Peyer's patch (tissue), 4 donors: ENCODE data around the gene ZNF3. TPM values are rescaled to one million over a fixed set of nuclear protein-coding genes. Genes with fewer than 3 reads are reported as not detected.

ENCODE experiments used
- DNase-seq, 3 donors: peaks; one replicate each; pipeline ENCODE4 v3.0.0-alpha.2; 2017 to 2019
- H3K27ac ChIP-seq, 4 donors: fragments of 200-600 bp; sonication (generic); one replicate each; pipeline ENCODE4 v1.5.1; 2016 to 2019
- H3K27me3 ChIP-seq, 2 donors: fragments of 200-600 bp; sonication (generic); one replicate each; pipeline ENCODE4 v1.5.1; 2019
- H3K36me3 ChIP-seq, 3 donors: fragments of 200-600 bp; sonication (generic); one replicate each; pipeline ENCODE4 v1.5.1; 2016 to 2019
- H3K4me1 ChIP-seq, 4 donors: fragments of 200-600 bp; sonication (generic); one replicate each; pipeline ENCODE4 v1.5.1; 2016 to 2019
- H3K4me3 ChIP-seq, 4 donors: fragments of 200-600 bp; sonication (generic); 1 replicate in 3 of 4; 2 replicates in 1 of 4; pipeline ENCODE4 v1.5.1; 2016 to 2019; ENCODE audit warnings: mild to moderate bottlenecking in 1 of 4
- H3K9me3 ChIP-seq, 4 donors: fragments of 200-600 bp; sonication (generic); one replicate each; pipeline ENCODE4 v1.5.1; 2016 to 2019; ENCODE audit warnings: mild to moderate bottlenecking in 1 of 4
- CTCF ChIP-seq, 6 experiments: fragments of 450-650 bp in 4 of 6; fragments of 200-600 bp in 2 of 6; sonication (generic) in 1 of 6; IDR thresholded peaks; one replicate each; pipeline ENCODE4 v1.5.1; 2017 to 2019; ENCODE audit warnings: antibody characterized with exemption in 6 of 6, mild to moderate bottlenecking in 3 of 6, moderate library complexity in 1 of 6
- POLR2A ChIP-seq, 2 donors: fragments of 450-650 bp; IDR thresholded peaks; one replicate each; pipeline ENCODE4 v1.5.1; 2017; ENCODE audit warnings: antibody characterized with exemption in 2 of 2, mild to moderate bottlenecking in 2 of 2, moderate library complexity in 2 of 2
- total RNA-seq, 4 donors: library from RNA; depleted of rRNA; stranded (reverse); fragments of >200 nt; gene quantifications; one replicate each; pipeline ENCODE4 v1.1.0, GENCODE V29; 2016

The ZNF3 gene
- total RNA-seq, 4 donors from 2014 or later = 52.8 to 93.8 (median 67.8) TPM

DNA sequence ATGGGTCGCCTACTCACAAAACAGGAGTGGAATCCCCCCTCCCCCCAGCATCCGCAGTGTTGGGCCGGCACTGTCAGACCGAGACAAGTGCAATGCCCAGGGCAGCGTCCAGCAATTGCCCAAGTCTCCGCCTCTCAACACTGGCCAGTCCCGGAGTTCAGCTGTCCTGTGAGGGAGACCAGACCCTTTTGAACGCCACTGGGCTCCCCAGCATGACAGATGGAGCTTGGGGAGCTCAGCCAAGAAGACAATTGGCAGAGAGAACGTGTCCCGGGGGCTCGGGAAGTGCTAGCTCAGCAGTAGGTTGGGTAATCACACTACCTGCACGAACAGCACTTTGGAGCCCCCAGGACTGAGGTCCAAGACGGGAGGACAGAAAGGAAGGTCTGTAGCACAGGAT, 12.0 kb upstream of the ZNF3 start:
- Histone ChIP-seq H3K4me1 (peaks cover 0 to 14% (median 0%) of the 10 kb centered on the region in 4 donors), H3K27ac (no peak overlapping the region), H3K27me3 (no peaks in the 10 kb centered on the region), H3K36me3 (peaks cover 0 to 82% (median 4%) of the 10 kb centered on the region in 3 donors), H3K4me3 (no peak overlapping the region), H3K9me3 (no peaks in the 10 kb centered on the region)
- DNase-seq = no peak
- TF ChIP-seq CTCF (IDR thresholded peaks at IDR 0.05) (no peak), POLR2A (IDR thresholded peaks at IDR 0.05) (no peak)

DNA sequence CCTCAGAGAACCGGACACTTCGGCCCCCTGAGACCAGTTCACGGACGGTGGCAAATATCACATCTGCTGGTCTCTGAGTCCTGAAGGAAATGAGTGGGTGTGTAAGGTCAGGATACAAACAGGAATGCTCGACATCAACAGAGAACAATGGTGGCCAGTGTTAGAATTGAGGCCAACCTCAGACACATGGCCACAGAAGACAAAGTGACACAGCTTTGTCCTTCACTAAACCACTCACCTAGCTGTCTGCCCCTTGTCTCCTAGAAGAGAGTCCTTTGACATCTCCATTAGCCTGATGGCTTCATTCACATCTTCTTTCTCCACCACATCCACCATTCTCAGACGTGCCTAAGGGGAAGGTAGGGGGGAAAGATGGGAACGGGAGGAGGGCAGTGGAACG, 11.5 kb upstream of the ZNF3 start:
- Histone ChIP-seq H3K36me3 (peaks cover 0 to 78% (median 0%) of the 10 kb centered on the region in 3 donors), H3K4me1 (peaks cover 0 to 18% (median 0%) of the 10 kb centered on the region in 4 donors), H3K4me3 (no peak overlapping the region), H3K27me3 (no peaks in the 10 kb centered on the region), H3K9me3 (no peaks in the 10 kb centered on the region), H3K27ac (no peak overlapping the region)
- DNase-seq = no peak
- TF ChIP-seq CTCF (IDR thresholded peaks at IDR 0.05) (no peak), POLR2A (IDR thresholded peaks at IDR 0.05) (no peak)

DNA sequence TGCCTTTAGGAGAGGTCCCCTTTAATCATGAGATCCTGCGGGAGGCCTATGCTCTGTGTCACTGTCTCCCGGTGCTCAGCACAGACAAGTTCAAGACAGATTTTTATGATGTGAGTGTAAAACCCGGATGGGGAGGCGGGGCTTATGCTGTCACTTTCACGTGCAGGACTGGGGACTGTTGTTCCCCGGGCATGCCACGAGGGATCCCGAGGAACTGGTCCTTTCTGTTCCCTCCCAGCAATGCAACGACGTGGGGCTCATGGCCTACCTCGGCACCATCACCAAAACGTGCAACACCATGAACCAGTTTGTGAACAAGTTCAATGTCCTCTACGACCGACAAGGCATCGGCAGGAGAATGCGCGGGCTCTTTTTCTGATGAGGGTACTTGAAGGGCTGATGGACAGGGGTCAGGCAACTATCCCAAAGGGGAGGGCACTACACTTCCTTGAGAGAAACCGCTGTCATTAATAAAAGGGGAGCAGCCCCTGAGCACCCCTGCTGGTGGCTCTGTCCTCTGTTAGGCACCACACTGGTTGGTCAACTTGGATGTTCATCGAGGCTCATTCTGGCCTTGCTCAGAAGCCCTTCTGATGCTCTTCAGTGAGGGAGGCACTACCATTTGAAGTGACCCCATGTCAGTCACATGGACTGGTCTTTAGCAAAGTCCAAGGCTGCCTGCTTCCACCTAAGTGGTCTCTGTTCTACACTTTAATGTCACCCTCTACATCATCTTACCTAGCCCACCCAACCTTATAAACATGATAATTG, 10.1 kb upstream of the ZNF3 start:
- Histone ChIP-seq H3K36me3 (peaks cover 0 to 63% (median 0%) of the 10 kb centered on the region in 3 donors), H3K27me3 (no peaks in the 10 kb centered on the region), H3K4me3 (no peak overlapping the region), H3K27ac (no peak overlapping the region), H3K9me3 (no peaks in the 10 kb centered on the region), H3K4me1 (peaks cover 0 to 19% (median 0%) of the 10 kb centered on the region in 4 donors)
- TF ChIP-seq CTCF (IDR thresholded peaks at IDR 0.05) (no peak), POLR2A (IDR thresholded peaks at IDR 0.05) (no peak)
- DNase-seq = no peak

DNA sequence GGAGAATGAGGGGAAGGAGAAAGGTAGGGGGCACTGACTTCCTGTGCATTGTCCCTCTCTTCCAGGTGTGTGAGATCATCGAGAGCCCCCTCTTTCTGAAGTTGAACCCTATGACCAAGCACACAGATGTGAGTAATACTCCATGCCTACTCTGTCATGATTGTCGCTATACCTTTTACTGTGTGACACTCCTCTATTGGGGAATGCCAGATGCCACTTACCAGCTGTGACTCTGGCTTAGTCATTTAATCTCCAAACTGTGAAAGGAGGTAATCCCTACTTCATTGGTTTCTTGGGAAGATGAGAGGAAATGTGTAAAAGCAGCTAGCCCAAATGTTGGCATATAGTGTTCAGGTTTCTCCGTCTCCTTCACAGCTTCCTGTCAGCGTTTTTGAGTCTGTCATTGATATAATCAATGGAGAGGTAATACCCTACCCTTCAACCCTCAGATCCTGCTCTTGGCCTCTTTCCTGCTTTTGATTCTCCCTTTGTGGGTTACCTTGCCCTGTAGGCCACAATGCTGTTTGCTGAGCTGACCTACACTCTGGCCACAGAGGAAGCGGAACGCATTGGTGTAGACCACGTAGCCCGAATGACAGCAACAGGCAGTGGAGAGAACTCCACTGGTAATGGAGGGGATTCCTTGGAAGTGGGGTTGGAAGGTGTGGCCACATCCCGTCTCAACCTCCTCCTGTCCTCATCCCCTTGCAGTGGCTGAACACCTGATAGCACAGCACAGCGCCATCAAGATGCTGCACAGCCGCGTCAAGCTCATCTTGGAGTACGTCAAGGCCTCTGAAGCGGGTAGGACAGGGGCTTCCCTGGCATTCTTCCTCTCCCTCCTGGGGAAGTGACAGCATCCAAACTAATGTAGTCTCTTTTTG, 9.2 kb upstream of the ZNF3 start:
- H3K9me3 ChIP-seq = no peaks in the 10 kb centered on the region
- H3K36me3 ChIP-seq = peaks cover 0 to 55% (median 0%) of the 10 kb centered on the region in 3 donors
- H3K27me3 ChIP-seq = no peaks in the 10 kb centered on the region
- no peak overlapping the region for H3K27ac ChIP-seq
- DNase-seq = no peak
- no peak for TF ChIP-seq CTCF (IDR thresholded peaks at IDR 0.05)
- no peak for TF ChIP-seq POLR2A (IDR thresholded peaks at IDR 0.05)
- peaks cover 0 to 19% (median 0%) of the 10 kb centered on the region in 4 donors for H3K4me1 ChIP-seq
- H3K4me3 ChIP-seq = no peak overlapping the region

DNA sequence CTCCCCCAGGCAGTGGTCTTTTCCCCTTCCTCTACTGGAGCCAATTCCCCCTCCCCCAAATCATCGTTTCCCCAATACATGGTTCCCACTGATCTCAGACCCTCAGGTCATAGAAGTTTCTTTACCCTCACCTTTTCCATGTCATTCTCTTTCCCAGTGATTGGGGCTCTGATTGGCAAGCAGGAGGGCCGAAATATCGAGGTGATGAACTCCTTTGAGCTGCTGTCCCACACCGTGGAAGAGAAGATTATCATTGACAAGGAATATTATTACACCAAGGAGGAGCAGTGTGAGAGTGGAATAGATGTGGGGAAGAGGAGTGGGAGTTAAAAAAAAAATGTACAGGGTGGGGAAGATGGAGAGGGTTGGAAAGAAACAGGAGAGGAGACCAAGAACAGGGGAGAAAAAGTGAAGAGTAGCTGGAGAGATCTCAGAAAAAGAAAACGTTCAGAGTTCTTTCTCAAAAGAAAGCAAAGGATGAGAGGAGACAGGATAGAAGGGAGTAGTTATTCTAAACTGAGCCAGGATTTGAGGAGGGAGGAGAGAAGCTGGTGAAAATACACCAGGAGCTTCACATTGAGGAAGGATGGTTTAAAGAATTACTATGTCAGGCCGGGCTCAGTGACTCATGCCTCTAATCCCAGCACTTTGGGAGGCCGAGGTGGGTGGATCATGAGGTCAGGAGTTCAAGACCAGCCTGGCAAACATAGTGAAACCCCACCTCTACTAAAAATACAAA, 8.1 kb upstream of the ZNF3 start:
- H3K9me3 ChIP-seq = no peaks in the 10 kb centered on the region
- TF ChIP-seq CTCF (IDR thresholded peaks at IDR 0.05) (no peak), POLR2A (IDR thresholded peaks at IDR 0.05) (no peak)
- peaks cover 0 to 19% (median 0%) of the 10 kb centered on the region in 4 donors for H3K4me1 ChIP-seq
- H3K36me3 ChIP-seq = peaks cover 0 to 44% (median 0%) of the 10 kb centered on the region in 3 donors
- peak overlapping the region; percentile 72 to 86 (median 82) for H3K4me3 ChIP-seq
- H3K27ac ChIP-seq = peak overlapping the region; percentile 79 to 94 (median 87)
- no peaks in the 10 kb centered on the region for H3K27me3 ChIP-seq
- no peak for DNase-seq
